OCI-LY7 (cell line): ENCODE results near the gene TAGLN3.

Experiments used
- CTCF ChIP-seq: fragments of 200-600 bp; sonication (generic); conservative IDR thresholded peaks from 2 replicates; pipeline ENCODE4 v1.5.1; 2014; ENCODE audit warnings: mild to moderate bottlenecking, antibody characterized with exemption, low read length, moderate library complexity, mixed read lengths
- EZH2phosphoT487 ChIP-seq: fragments of 200-600 bp; sonication (generic); IDR thresholded peaks from 2 replicates; pipeline ENCODE4 v1.6.1; 2018; ENCODE audit warnings: low read depth, borderline replicate concordance, mild to moderate bottlenecking, mixed run types, antibody characterized with exemption, low read length, moderate library complexity, mixed read lengths

GRCh38 chr3:111980716-111981456, 17.8 kb upstream of the TAGLN3 start:
- TF ChIP-seq EZH2phosphoT487: no peak
- TF ChIP-seq CTCF: no peak
